ENCODE results near the gene NAPSA. TPM values are rescaled to one million over a fixed set of nuclear protein-coding genes. Genes with fewer than 3 reads are reported as not detected.

The NAPSA gene
- total and polyA plus RNA-seq, 9 of the 15 experiments (the other 6 are each of a cell fraction or from before 2014, with no cell fraction given), result 0.25 to 1.9 (median 0.69) TPM

DNA sequence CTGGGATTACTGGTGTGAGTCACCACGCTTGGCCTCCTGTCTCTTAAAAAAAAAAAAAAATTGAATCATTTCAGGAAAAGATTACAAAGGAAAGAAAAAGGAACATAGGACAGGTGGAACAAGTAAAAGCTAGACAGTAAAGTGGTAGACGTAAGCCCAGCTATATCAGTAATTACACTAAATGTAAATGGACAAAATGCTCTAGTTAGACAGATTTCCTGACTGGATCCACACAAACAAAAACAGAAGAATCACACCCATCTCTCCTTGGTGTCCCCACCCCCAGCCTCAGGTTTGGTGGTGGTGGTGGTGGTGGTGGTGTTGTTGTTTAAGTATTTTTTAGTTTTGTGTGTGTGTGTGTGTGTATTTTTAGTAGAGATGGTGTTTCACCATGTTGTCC lies 47.0 kb upstream of the NAPSA start:
- no peaks in the 10 kb centered on the region for H3K9me1 ChIP-seq (ENCODE audit: control insufficient read depth, insufficient read depth, low read length)
- POLR2A ChIA-PET, result interaction anchor here (0.5 to 1.2 kb wide), 5 partner anchors 27 to 303 kb away, joined by 3 to 5 read pairs (median 3); partner anchors contain the start of gene POLD1
- CTCF ChIA-PET (ENCODE audit: low intra/inter-chr PET ratio), result interaction anchor here (0.7 kb wide), 1 partner anchor 32 kb away, joined by 4 read pairs; no protein-coding TSS in a partner anchor
- H3K27ac ChIP-seq (ENCODE audit: extremely low read depth, low read depth, low read length), result no peak overlapping the region
- H3K4me2 ChIP-seq (ENCODE audit: insufficient read depth, low read length), result no peak overlapping the region
- no peak overlapping the region for H2AFZ ChIP-seq (ENCODE audit: low read depth, low read length)
- peaks cover 80% of the 10 kb centered on the region; the same call in 2 of the 3 replicates for H3K36me3 ChIP-seq (ENCODE audit: control insufficient read depth, insufficient read depth, low read length)
- in situ Hi-C loops (cut with MboI), result no loop called here
- no peak overlapping the region for H3K9ac ChIP-seq (ENCODE audit: insufficient read depth in 1 of 2, low read depth in 2 of 2, low read length in 2 of 2)
- H3K27me3 ChIP-seq (ENCODE audit: control insufficient read depth in 2 of 2, insufficient read depth in 2 of 2, low read length in 2 of 2), result no peaks in the 10 kb centered on the region
- H3K9me3 ChIP-seq (replicated peaks; ENCODE audit: control insufficient read depth, insufficient read depth, low read depth, low read length), result no peaks in the 10 kb centered on the region
- no TSS peak for BruUV-seq (replicated peaks)
- intact Hi-C loops (cut with micrococcal nuclease), result no loop called here
- peak; percentile 97 for TF ChIP-seq ZNF507 (tag; conservative IDR thresholded peaks at IDR 0.05)
- 0 out of 2 replicates have a peak, but pooled peaks have one; percentile 63 for TF ChIP-seq ZNF354B (CRISPR knock-in tag; IDR thresholded peaks at IDR 0.05)
- TF ChIP-seq PRMT5 (CRISPR knock-in tag; IDR thresholded peaks at IDR 0.05), result no peak
- H4K20me1 ChIP-seq (replicated peaks; ENCODE audit: control insufficient read depth, insufficient read depth, low read length), result no peaks in the 10 kb centered on the region
- no peak for ATAC-seq
- 85% methylated on average over 2 of the region's 2 CpGs for WGBS (ENCODE audit: insufficient coverage, low coverage, missing lambda C conversion rate)
- H3K4me1 ChIP-seq (replicated peaks in 1 of 2; ENCODE audit: control insufficient read depth in 2 of 2, insufficient read depth in 2 of 2, low read length in 2 of 2), result peaks cover 13 to 48% of the 10 kb centered on the region in 2 experiments
- no peak for FAIRE-seq
- H3K4me3 ChIP-seq, result no peak overlapping the region
- DNase-seq (ENCODE audit: extremely low read depth in 1 of 4, low spot score in 3 of 4), result no peak
- no peaks in the 10 kb centered on the region for H3K79me2 ChIP-seq (ENCODE audit: control insufficient read depth, insufficient read depth, low read length)

DNA sequence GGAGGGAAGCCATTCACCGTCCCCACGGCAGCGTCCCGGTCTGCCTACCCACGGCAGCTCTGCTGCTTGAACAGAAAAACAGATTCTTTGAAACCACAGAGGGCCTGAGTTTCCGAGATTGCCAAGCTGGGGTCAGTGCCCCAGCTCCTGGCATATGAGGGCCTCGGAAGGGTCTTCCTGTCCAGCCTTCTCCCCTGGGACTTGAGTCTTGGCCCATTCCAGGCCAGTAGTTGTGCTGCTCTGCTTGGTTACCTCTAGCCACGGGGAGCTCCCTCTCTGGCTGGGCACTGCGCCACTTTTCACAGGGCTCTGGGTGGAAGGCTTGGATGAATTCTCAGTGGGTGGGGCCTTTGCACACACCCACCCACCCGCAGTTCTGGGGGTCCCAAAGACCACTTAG lies 44.7 kb upstream of the NAPSA start:
- 95% methylated on average over 10 of the region's 10 CpGs for WGBS (ENCODE audit: insufficient coverage, low coverage, missing lambda C conversion rate)
- TF ChIP-seq HDAC1 (IDR thresholded peaks at IDR 0.05) (no peak), BCOR (IDR thresholded peaks at IDR 0.05) (0 out of 2 replicates have a peak, but pooled peaks have one; percentile 14)

More for the DNA sequence above, 44.7 kb upstream of the NAPSA start:
- Histone ChIP-seq H3K36me3 (ENCODE audit: control insufficient read depth, insufficient read depth, low read length) (peaks cover 83% of the 10 kb centered on the region; the same call in 2 of the 3 replicates), H3K4me3 (no peak overlapping the region), H3K9ac (ENCODE audit: insufficient read depth in 1 of 2, low read depth in 2 of 2, low read length in 2 of 2) (no peak overlapping the region), H3K79me2 (ENCODE audit: control insufficient read depth, insufficient read depth, low read length) (no peaks in the 10 kb centered on the region), H3K9me1 (ENCODE audit: control insufficient read depth, insufficient read depth, low read length) (no peaks in the 10 kb centered on the region), H3K4me1 (replicated peaks in 1 of 2; ENCODE audit: control insufficient read depth in 2 of 2, insufficient read depth in 2 of 2, low read length in 2 of 2) (peaks cover 7 to 32% of the 10 kb centered on the region in 2 experiments), H3K4me2 (ENCODE audit: insufficient read depth, low read length) (no peak overlapping the region), H3K27me3 (ENCODE audit: control insufficient read depth in 2 of 2, insufficient read depth in 2 of 2, low read length in 2 of 2) (no peaks in the 10 kb centered on the region), H3K27ac (ENCODE audit: extremely low read depth, low read depth, low read length) (no peak overlapping the region), H3K9me3 (replicated peaks; ENCODE audit: control insufficient read depth, insufficient read depth, low read depth, low read length) (no peaks in the 10 kb centered on the region), H4K20me1 (replicated peaks; ENCODE audit: control insufficient read depth, insufficient read depth, low read length) (no peaks in the 10 kb centered on the region), H2AFZ (ENCODE audit: low read depth, low read length) (no peak overlapping the region)
- DNase-seq (ENCODE audit: extremely low read depth in 1 of 4, low spot score in 3 of 4), result no peak
- BruUV-seq (replicated peaks), result no TSS peak
- in situ Hi-C loops (cut with MboI), result no loop called here
- no peak for ATAC-seq
- intact Hi-C loops (cut with micrococcal nuclease), result no loop called here
- no peak for FAIRE-seq
- ChIA-PET POLR2A (interaction anchor here (0.6 to 1.1 kb wide), 3 partner anchors 36 to 1296 kb away, joined by 4 read pairs; partner anchors contain the start of gene LIN7B), CTCF (ENCODE audit: low intra/inter-chr PET ratio) (no interaction called here)

All from K562 (cell line).